HG03103 (cell line): ENCODE measurements around the gene NDUFAF3.
A peak's percentile ranks its signal among the peaks of the same experiment; 100 is the strongest.

Experiments used
- ATAC-seq: cut with Tn5 transposase; IDR thresholded peaks from one replicate; pipeline ENCODE4 v1.9.1; 2021; ENCODE audit warnings: low read depth; ENCODE audit not compliant: unreplicated experiment

The NDUFAF3 gene

GRCh38 chr3:49017229-49017970 lies 4.5 kb upstream of the NDUFAF3 start:
- no peak for ATAC-seq

DNA sequence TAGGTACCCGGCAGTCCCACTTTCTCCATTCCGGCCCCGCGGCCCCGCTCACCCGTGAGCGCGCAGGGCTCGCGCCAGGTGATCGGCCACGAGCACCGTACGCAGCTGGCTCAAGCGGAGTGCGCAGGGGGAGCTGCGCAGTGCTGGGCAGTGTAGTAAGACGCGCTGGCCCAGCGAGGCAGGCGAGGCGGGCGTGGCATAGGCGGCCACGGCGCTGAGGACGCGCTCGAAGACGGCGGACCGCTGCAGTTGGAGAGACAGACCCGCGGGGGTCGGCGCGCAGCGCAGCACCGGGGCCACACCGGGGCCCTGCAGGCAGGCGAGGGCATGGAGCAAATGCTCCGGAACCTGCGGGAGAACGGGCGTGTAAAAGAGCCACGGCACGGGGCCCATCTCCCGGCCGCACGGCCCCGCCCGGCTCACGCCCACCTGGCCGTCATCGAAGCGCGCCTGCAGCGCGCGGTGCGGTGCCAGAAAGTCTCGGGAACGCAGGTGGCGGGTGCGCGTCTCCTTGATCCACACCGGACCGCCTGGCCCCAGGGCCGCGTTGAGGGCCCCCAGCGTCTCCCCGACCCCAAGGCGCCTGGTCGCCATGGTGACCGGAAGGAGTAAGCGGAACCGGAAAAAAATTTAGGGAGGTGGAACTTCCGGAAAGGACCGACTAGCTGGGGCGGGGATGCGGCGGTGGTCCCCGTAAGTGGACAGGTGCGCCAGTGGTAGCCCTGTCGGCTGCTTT lies 3.8 kb upstream of the NDUFAF3 start, which contains the start of gene DALRD3:
DALRD3 (minus strand) TSS at position 610 of the 736 bp plus-strand sequence; CDS start at position 594, 16 bp downstream.
- ATAC-seq, result no peak

DNA sequence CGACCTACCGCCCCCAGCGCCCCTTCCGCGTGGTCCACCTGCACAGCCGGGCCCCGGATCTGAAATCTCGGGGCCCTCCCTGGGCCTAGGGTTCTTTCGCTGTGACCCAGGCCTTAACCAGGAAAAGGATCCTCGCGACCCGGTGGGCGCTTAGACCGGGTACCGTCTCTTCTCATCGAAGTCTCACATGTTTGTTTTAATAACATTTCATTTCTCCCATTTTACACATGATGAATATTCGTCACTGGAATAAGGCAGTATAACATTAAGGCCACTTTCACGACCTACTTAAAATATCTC lies 3.3 kb upstream of the NDUFAF3 start:
- ATAC-seq, result no peak

- ATAC-seq, result no peak
These were observed 2.0 kb upstream of the NDUFAF3 start for GRCh38 chr3:49019941-49020329.

GRCh38 chr3:49020330-49021212 lies 1.4 kb upstream of the NDUFAF3 start:
- ATAC-seq, result no peak

- peak; percentile 36 for ATAC-seq
These were observed 608 bp upstream of the NDUFAF3 start for GRCh38 chr3:49021213-49021812.

- no peak for ATAC-seq
These were observed 809 bp downstream of the NDUFAF3 start for GRCh38 chr3:49022688-49023171.

DNA sequence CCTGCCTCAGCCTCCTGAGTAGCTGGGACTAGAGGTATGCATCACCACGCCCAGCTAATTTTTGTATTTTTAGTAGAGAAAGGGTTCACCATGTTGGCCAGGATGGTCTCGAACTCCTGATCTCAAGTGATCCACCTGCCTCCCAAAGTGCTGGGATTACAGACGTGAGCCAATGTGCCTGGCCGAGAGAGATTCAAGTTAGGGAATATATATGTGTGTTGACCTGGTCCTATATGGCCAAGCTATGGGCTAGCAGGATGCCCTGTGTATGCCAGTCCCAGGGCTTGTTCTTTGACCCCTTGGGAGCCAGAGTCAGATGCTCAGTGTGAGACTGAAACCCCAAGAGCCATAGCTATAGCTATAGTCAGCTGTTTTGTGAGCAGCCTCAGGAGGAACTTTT lies 1.9 kb downstream of the NDUFAF3 start:
- ATAC-seq, result no peak

DNA sequence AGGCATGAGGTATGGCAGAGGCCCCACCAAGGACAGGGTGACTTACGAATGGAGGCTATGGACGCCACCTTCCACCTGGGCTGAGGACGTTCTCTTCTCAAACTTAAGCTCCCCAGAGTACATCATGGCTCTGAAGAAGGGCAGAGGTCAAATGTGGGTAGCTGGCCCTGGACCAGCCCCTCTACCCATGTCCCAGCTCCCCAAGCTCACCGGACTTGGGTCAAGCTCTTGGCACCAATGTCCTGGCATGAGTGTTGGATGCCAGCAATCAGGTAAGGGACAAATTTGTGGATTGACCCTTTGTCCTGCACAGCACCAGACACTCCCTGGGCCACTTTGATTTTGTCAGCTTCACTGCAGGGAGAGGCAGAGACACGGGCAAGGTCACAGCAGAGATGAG lies 2.5 kb downstream of the NDUFAF3 start:
- ATAC-seq, result no peak

DNA sequence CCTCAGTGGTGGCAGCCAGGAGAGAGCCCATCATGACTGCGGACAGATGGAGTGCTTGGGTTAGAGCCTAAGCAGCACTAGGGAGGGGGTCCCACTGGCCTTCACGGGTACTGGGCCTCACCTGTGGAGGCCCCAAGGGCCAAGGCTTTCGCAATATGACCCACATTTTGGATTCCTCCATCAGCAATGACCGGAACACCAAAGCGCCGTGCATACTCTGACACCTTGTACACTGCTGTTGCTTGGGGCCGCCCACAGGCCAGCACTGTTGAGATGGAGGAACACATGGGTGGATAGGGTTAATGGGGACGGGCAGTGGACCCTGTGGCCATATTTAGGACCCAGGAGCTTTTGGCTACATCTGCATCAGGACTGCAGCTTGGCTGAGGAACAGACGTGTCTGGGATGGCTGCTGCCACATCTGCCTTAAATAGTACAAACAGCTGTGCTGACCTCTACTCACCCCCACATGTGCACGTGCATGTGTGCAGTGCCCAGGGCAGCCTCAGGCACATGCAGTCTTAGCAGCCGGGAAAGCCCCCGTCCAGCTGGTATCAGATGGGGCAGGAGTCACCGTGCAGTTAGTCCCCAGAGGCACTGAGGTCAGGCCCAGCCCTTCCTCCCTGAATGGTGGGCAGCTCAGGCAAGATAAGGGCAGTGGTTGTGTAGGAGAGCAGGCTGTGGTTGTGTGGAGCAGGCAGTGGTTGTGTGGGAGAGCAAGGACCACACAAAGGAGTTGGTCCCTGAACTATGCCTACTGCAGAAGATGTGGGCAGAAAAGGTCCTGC lies 3.3 kb downstream of the NDUFAF3 start:
- no peak for ATAC-seq

DNA sequence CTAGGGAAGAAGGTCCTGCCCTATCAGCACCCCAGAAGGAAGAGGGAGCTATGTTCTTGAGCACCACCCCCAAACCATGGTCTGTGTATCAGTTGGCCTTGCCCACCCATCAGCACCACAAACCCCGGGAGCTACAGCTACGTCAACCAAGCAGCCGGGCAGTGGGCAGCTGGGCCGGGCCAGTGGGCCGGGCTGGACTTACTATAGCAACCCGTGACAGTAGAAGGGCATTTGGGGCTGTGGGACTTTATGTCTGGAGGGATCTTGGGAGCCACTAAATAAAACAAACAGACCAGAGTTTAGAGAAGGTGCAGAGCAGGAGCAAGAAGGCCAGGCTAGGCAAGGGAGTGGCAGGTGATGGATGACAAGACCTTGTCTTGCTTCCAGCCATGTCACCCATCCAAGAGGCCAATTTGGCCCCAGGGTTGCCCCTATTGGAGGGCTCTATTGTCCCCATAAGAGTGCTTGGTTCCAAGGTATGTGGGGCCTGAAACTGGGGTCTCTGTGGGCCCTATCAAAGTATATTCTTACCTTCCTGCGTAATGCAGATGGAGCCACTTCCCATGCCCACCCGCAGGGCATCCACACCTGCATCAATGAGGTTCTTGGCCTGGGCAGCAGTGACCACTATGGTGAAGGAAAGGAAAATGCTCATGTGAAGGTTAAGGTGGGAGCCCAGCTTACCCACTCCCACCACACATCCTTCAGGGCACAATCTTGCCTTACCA lies 4.0 kb downstream of the NDUFAF3 start:
- no peak for ATAC-seq

GRCh38 chr3:49026536-49026935 lies 4.6 kb downstream of the NDUFAF3 start:
- ATAC-seq, result no peak

GRCh38 chr3:49027634-49028033 lies 5.7 kb downstream of the NDUFAF3 start:
- no peak for ATAC-seq

DNA sequence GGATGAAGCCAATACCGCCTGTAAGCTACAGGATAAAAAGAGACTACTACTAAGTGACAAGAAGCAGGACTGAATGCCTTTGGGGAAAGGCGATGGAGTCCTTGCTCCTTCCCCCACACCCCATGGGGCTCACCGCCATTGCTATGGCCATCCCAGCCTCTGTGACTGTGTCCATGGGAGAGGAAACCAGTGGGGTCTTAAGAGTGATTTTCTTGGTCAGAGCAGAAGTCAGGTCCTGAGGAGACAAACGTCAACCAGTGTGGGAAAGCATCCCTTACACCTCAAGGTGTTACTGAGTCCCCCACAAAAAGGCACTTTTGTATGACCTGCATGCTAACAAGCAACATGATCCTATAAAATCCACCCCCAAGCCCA lies 6.4 kb downstream of the NDUFAF3 start:
- ATAC-seq, result no peak

- ATAC-seq, result peak; percentile 75
These were observed 7.0 kb downstream of the NDUFAF3 start, which contains the start of gene IMPDH2 for GRCh38 chr3:49028673-49029562. Gene IMPDH2, minus strand, starts transcription at chr3:49029398. Its CDS starts 48 bp downstream, at chr3:49029350.

- ATAC-seq, result no peak
These were observed 7.6 kb downstream of the NDUFAF3 start for GRCh38 chr3:49029563-49029884.

- ATAC-seq, result no peak
These were observed 8.4 kb downstream of the NDUFAF3 start for GRCh38 chr3:49030321-49030720.

- ATAC-seq, result no peak
These were observed 10.9 kb downstream of the NDUFAF3 start for GRCh38 chr3:49032646-49033304.
